HG03060 (cell line): ENCODE measurements around the gene GP9.

Source experiments
- ATAC-seq: cut with Tn5 transposase; IDR thresholded peaks from one replicate; pipeline ENCODE4 v1.9.1; 2021; ENCODE audit warnings: low read depth, moderate number of reproducible peaks; ENCODE audit not compliant: unreplicated experiment

The GP9 gene

GRCh38 chr3:129027544-129027880, 33.1 kb upstream of the GP9 start:
- ATAC-seq, result no peak

GRCh38 chr3:129028866-129029265, 31.7 kb upstream of the GP9 start:
- ATAC-seq, result no peak

GRCh38 chr3:129030611-129031010, 30.0 kb upstream of the GP9 start:
- ATAC-seq, result no peak

- no peak for ATAC-seq
These were observed 28.9 kb upstream of the GP9 start for GRCh38 chr3:129031476-129032215.

- no peak for ATAC-seq
These were observed 27.9 kb upstream of the GP9 start for GRCh38 chr3:129032716-129033115.

GRCh38 chr3:129033151-129033550, 27.4 kb upstream of the GP9 start:
- ATAC-seq, result no peak

GRCh38 chr3:129033633-129034321, 26.8 kb upstream of the GP9 start:
- no peak for ATAC-seq

- no peak for ATAC-seq
These were observed 25.9 kb upstream of the GP9 start for GRCh38 chr3:129034642-129035041.

GRCh38 chr3:129035360-129036221, 25.0 kb upstream of the GP9 start:
- ATAC-seq, result no peak

- ATAC-seq, result no peak
These were observed 24.1 kb upstream of the GP9 start for GRCh38 chr3:129036222-129037092.

- ATAC-seq, result no peak
These were observed 23.5 kb upstream of the GP9 start for GRCh38 chr3:129037093-129037419.

GRCh38 chr3:129038121-129038855, 22.3 kb upstream of the GP9 start:
- no peak for ATAC-seq

GRCh38 chr3:129039271-129040038, 21.1 kb upstream of the GP9 start:
- ATAC-seq, result no peak

- ATAC-seq, result no peak
These were observed 20.6 kb upstream of the GP9 start for GRCh38 chr3:129040039-129040336.

GRCh38 chr3:129040579-129041300, 19.8 kb upstream of the GP9 start:
- ATAC-seq, result no peak

GRCh38 chr3:129045675-129046036, 14.9 kb upstream of the GP9 start:
- no peak for ATAC-seq

- no peak for ATAC-seq
These were observed 14.4 kb upstream of the GP9 start for GRCh38 chr3:129046037-129046731.
